A549 (cell line): ENCODE results near the gene PLOD3.

Experiments
- HMGXB4 ChIP-seq: fragments of 250-450 bp; sonication (Bioruptor Pico); IDR thresholded peaks from 2 replicates; pipeline ENCODE4 v1.5.0; 2021; ENCODE audit warnings: mild to moderate bottlenecking, moderate library complexity, borderline replicate concordance
- JUNB ChIP-seq: fragments of >200 bp; sonication (Bioruptor Twin); formaldehyde crosslinking; IDR thresholded peaks from 2 replicates; pipeline ENCODE4 v1.6.1; 2016
- MAX ChIP-seq: IDR thresholded peaks from 2 replicates; pipeline ENCODE4 v1.6.1; 2012
- MAZ ChIP-seq: fragments of 150-350 bp; IDR thresholded peaks from 2 replicates; pipeline ENCODE4 v1.6.1; 2014; ENCODE audit warnings: antibody characterized with exemption, low read depth, low read length, borderline replicate concordance
- NR3C1 ChIP-seq: fragments of >200 bp; sonication (Bioruptor Twin); formaldehyde crosslinking; IDR thresholded peaks from 3 replicates; pipeline ENCODE4 v1.6.1; 2017
- PHF8 ChIP-seq: fragments of 200-600 bp; sonication (generic); IDR thresholded peaks from 2 replicates; pipeline ENCODE4 v1.6.1; 2016; ENCODE audit warnings: low read depth, mild to moderate bottlenecking, antibody characterized with exemption, moderate library complexity, borderline replicate concordance
- POLR2A ChIP-seq: IDR thresholded peaks from 2 replicates; pipeline ENCODE4 v1.6.1; 2012; ENCODE audit warnings: mild to moderate bottlenecking, low read length
- RAD21 ChIP-seq, 2 experiments: fragments of >200 bp in 1 of 2; sonication (Bioruptor Twin) in 1 of 2; formaldehyde crosslinking in 1 of 2; IDR thresholded peaks in 1 of 2; conservative IDR thresholded peaks in 1 of 2; 2 replicates in 1 of 2; 3 replicates in 1 of 2; pipeline ENCODE4 v1.6.1; 2012 to 2018; ENCODE audit warnings: inconsistent platforms in 1 of 2
- SMC3 ChIP-seq: fragments of >200 bp; sonication (Bioruptor Twin); formaldehyde crosslinking; IDR thresholded peaks from 3 replicates; pipeline ENCODE4 v1.6.1; 2018; ENCODE audit warnings: inconsistent platforms
- USF2 ChIP-seq: fragments of 450-650 bp; IDR thresholded peaks from 2 replicates; pipeline ENCODE4 v1.6.1; 2014; ENCODE audit warnings: antibody characterized with exemption

GRCh38 chr7:101156277-101156676 lies 61.1 kb downstream of the PLOD3 start:
- TF ChIP-seq MAZ (no peak), RAD21 (conservative IDR thresholded peaks at IDR 0.05 in 1 of 2, IDR thresholded peaks at IDR 0.05 in 1 of 2) (0 out of 5 replicates have a peak, but pooled peaks of 1 of the 2 experiments have one; percentile 8), JUNB (no peak), NR3C1 (no peak), POLR2A (no peak), MAX (no peak), USF2 (no peak), HMGXB4 (CRISPR knock-in tag) (no peak), SMC3 (no peak; the same call in 2 of the 3 replicates), PHF8 (no peak)
